ENCODE measurements around the gene MRPL24. TPM values are rescaled to one million over a fixed set of nuclear protein-coding genes. Genes with fewer than 3 reads are reported as not detected.

MRPL24 gene
- total RNA-seq, 1 donor from 2014 or later, result 46.5 TPM

DNA sequence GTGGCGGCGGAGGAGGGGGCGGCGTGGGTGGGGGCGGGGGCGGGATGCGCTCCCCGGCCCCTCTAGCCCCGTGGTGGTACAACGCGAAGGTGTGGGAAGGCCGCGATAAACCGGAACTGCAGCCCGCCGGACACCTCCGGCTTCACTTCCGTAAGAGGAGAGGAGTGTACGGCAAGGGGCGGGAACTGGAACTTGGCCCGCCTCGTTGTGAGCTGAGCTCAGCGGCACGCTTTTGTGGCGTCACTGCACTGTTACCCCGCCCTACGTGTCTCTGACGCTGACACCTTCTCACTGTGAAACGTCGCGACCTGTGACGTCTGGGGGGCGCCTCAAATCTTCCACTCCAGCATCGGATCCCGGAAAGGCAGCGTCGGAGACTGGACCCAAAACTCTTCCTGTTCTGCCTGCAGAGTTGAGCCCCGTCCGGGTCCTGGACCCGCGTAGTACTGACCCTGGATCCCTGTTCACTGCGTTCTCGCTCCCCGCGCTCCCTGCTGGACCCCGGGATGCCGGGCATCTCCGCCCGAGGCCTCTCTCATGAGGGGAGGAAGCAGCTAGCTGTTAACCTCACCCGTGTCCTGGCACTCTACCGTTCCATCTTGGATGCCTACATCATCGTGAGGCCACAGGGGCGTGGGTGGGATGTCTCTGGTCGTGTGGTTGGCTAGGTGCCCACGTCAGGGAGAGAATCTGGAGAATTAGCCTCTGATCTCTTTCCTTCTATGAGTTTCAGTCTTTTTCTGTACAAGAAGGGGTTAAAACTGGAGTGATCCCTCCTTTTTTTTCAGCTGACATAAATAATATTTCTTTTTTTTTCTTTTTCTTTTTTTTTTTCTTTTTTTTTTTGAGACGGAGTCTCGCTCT, 12.1 kb downstream of the MRPL24 start, which contains the start of gene ISG20L2:
Gene ISG20L2 (minus strand): TSS at position 168 of the 864 bp plus-strand sequence. CDS start 1,114 bp downstream, outside the sequence.
- Histone ChIP-seq H3K9me3 (ENCODE audit: insufficient read depth, low read depth, low read length) (no peaks in the 10 kb centered on the region), H3K4me2 (ENCODE audit: low read length) (peak within 1 kb of the TSS; percentile 95), H3K36me3 (ENCODE audit: insufficient read depth, low read length) (peaks cover 2% of the 10 kb centered on the region), H3K4me1 (ENCODE audit: insufficient read depth, low read length) (peaks cover 31% of the 10 kb centered on the region), H3K79me2 (ENCODE audit: insufficient read depth, low read length) (peaks cover 57% of the 10 kb centered on the region), H3K9ac (ENCODE audit: low read length) (peak within 1 kb of the TSS; percentile 97), H3K27ac (ENCODE audit: low read depth, low read length) (peak within 1 kb of the TSS; percentile 98), H3K27me3 (ENCODE audit: insufficient read depth, low read length) (no peaks in the 10 kb centered on the region), H4K20me1 (ENCODE audit: insufficient read depth, low read length) (peaks cover 40% of the 10 kb centered on the region), H3K4me3 (ENCODE audit: insufficient read depth, low read depth, low read length) (peak within 1 kb of the TSS; percentile 100), H2AFZ (ENCODE audit: low read depth, low read length) (peak within 1 kb of the TSS; percentile 87)
- H3K27ac Mint-ChIP-seq (ENCODE audit: unreplicated experiment), result peak within 1 kb of the TSS; percentile 97
- no peaks in the 10 kb centered on the region for H3K9me3 Mint-ChIP-seq (ENCODE audit: unreplicated experiment)
- no peak within 1 kb of the TSS for H3K4me3 Mint-ChIP-seq (ENCODE audit: unreplicated experiment)
- FAIRE-seq (no peak), DNase-seq (ENCODE audit: low read depth) (peak; percentile 98)
- no peak for TF ChIP-seq EZH2 (IDR thresholded peaks at IDR 0.05; ENCODE audit: insufficient read depth, low read length)
- TF ChIP-seq, protein P1, sequence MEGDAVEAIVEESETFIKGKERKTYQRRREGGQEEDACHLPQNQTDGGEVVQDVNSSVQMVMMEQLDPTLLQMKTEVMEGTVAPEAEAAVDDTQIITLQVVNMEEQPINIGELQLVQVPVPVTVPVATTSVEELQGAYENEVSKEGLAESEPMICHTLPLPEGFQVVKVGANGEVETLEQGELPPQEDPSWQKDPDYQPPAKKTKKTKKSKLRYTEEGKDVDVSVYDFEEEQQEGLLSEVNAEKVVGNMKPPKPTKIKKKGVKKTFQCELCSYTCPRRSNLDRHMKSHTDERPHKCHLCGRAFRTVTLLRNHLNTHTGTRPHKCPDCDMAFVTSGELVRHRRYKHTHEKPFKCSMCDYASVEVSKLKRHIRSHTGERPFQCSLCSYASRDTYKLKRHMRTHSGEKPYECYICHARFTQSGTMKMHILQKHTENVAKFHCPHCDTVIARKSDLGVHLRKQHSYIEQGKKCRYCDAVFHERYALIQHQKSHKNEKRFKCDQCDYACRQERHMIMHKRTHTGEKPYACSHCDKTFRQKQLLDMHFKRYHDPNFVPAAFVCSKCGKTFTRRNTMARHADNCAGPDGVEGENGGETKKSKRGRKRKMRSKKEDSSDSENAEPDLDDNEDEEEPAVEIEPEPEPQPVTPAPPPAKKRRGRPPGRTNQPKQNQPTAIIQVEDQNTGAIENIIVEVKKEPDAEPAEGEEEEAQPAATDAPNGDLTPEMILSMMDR (IDR thresholded peaks at IDR 0.05; ENCODE audit: insufficient read depth, low read depth, low read length), result no peak
- no peaks in the 10 kb centered on the region for H3K27me3 Mint-ChIP-seq (ENCODE audit: low read depth, unreplicated experiment)
- H3K36me3 Mint-ChIP-seq (ENCODE audit: low read depth, unreplicated experiment), result peaks cover 11% of the 10 kb centered on the region
- H3K4me1 Mint-ChIP-seq (ENCODE audit: low read depth, unreplicated experiment), result peaks cover 4% of the 10 kb centered on the region

DNA sequence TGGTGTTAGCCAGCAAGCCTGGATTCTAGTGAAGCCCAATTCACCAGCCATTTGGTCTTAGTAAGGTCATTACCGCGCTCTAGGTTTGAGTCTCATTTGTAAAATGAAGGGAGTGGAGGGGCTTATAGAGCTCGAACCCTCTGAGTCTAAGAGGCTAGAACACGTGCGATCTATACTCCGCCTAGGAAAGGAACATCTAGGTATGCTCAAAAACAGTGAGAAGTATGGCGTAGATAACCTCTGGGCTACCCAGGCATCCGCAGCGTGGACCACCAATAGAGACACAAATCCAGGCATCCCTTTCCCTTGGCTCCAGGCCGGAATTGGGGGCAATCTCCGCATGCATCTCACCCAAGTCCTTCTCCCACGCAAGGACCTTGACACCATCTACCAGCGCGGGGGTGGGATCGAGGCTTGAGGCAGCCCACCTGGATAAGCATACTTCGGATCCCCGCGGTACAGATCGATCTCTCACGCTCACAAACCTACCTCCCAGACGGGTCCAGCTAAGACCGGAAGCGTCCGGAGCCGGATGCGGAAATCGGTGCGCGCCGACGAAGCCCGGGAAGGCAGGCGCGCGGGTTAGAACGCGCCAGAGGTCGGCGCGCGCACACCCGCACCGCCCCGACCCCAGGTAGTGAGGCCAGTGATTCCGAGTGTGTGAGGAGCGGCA, 12.8 kb downstream of the MRPL24 start, which contains the start of gene METTL25B:
Gene METTL25B (plus strand): TSS at position 544 of the 673 bp plus-strand sequence. CDS start 636 bp downstream, outside the sequence.
- H3K9ac ChIP-seq (ENCODE audit: low read length), result peak within 1 kb of the TSS; percentile 97
- H3K27ac Mint-ChIP-seq (ENCODE audit: unreplicated experiment), result peak within 1 kb of the TSS; percentile 97
- FAIRE-seq (no peak), DNase-seq (ENCODE audit: low read depth) (peak; percentile 63)
- TF ChIP-seq, protein P1 (IDR thresholded peaks at IDR 0.05; ENCODE audit: insufficient read depth, low read depth, low read length), result no peak
- TF ChIP-seq EZH2 (IDR thresholded peaks at IDR 0.05; ENCODE audit: insufficient read depth, low read length), result no peak
- peak within 1 kb of the TSS; percentile 100 for H3K4me3 ChIP-seq (ENCODE audit: insufficient read depth, low read depth, low read length)
- H3K27me3 Mint-ChIP-seq (ENCODE audit: low read depth, unreplicated experiment), result no peaks in the 10 kb centered on the region
- H3K4me3 Mint-ChIP-seq (ENCODE audit: unreplicated experiment), result no peak within 1 kb of the TSS
- H3K4me2 ChIP-seq (ENCODE audit: low read length), result peak within 1 kb of the TSS; percentile 95
- peaks cover 31% of the 10 kb centered on the region for H3K4me1 ChIP-seq (ENCODE audit: insufficient read depth, low read length)
- H3K9me3 Mint-ChIP-seq (ENCODE audit: unreplicated experiment), result no peaks in the 10 kb centered on the region
- H3K36me3 Mint-ChIP-seq (ENCODE audit: low read depth, unreplicated experiment), result peaks cover 15% of the 10 kb centered on the region
- peaks cover 65% of the 10 kb centered on the region for H3K79me2 ChIP-seq (ENCODE audit: insufficient read depth, low read length)
- peaks cover 47% of the 10 kb centered on the region for H4K20me1 ChIP-seq (ENCODE audit: insufficient read depth, low read length)
- peak within 1 kb of the TSS; percentile 98 for H3K27ac ChIP-seq (ENCODE audit: low read depth, low read length)
- H2AFZ ChIP-seq (ENCODE audit: low read depth, low read length), result peak within 1 kb of the TSS; percentile 87
- H3K27me3 ChIP-seq (ENCODE audit: insufficient read depth, low read length), result no peaks in the 10 kb centered on the region
- peaks cover 4% of the 10 kb centered on the region for H3K4me1 Mint-ChIP-seq (ENCODE audit: low read depth, unreplicated experiment)
- peaks cover 9% of the 10 kb centered on the region for H3K36me3 ChIP-seq (ENCODE audit: insufficient read depth, low read length)
- H3K9me3 ChIP-seq (ENCODE audit: insufficient read depth, low read depth, low read length), result no peaks in the 10 kb centered on the region
